Fibroblast of the conjunctiva (primary cell): ENCODE measurements around the gene NCOR2.
"Not testable (repeated sequence)": the region's sequence is repeated elsewhere in the genome, so short reads cannot be mapped to it uniquely, and the experiment has no call there.

Source experiments
- DNase-seq: peaks from one replicate; pipeline ENCODE4 v3.0.0-alpha.2; 2010; ENCODE audit warnings: low read depth

The NCOR2 gene

DNA sequence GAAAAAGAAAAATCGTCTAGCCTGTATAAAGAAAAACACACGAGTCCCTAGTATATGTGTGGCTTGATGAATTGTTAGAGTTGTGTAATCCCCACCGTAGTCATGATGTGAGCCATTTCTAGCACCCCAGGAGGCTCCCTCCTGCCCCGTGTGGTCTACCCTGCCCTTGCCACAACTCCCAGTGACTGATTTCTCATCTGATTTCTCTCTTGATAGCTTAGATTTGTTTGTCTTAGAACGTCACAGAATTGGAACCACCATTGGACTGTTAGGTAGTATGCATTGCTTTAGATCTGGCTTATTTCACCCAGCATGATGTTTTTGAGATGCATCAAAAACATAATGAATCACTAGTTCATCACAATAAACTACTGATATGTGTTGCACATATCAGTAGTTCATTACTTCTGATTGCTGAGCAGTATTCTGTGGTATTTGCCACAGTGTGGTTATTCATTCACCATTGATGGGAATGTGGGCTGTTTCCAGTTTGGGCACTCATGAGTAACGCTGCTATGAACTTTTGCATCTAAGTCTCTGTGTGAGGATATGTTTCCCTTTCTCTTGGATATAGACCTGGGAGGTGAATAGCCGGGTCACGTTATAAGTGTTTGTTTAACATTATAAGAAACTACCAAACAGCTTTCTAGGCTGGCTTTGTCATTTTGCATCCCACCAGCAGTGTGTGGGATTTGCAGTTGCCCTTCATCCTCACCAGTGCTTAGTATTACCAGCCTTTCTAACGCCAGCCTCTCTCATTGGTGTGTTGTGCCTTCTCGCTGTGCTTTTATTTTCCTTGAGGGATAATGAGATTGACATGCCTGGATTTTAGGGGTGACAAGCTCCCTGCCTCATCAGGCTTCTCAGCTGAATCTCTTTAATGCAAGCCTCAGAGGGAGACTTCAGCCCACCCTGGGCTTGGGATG, 31.9 kb upstream of the NCOR2 start:
- DNase-seq: no peak

- no peak for DNase-seq
These were observed 29.6 kb upstream of the NCOR2 start for GRCh38 chr12:124597041-124597440.

- DNase-seq: no peak
These were observed 28.0 kb upstream of the NCOR2 start for GRCh38 chr12:124595444-124595843.

GRCh38 chr12:124594851-124595250, 27.4 kb upstream of the NCOR2 start:
- DNase-seq: no peak

DNA sequence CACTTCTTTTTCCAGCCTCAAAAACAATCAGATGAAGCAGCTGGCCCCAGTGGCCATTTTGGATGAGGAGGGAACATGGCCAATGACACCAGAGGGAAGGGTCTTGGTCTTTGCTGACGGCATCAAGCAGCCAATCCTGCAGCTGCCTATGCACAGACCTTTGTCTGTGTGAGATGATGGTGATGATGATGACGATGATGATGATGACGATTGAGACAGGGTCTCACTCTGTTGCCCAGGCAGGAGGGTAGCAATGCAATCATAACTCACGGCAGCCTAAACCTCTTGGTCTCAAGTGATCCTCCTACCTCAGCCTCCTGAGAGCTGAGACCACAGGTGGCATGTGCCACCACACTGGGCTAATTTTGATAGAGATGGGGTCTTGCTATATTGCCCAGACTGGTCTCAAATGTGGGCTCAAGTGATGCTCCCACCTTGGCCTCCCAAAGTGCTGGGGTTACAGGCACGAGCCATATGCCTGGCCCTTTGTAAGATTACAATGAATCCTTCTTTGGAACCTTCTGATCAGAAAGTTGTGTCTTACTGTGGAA, 26.5 kb upstream of the NCOR2 start:
- DNase-seq: no peak

DNA sequence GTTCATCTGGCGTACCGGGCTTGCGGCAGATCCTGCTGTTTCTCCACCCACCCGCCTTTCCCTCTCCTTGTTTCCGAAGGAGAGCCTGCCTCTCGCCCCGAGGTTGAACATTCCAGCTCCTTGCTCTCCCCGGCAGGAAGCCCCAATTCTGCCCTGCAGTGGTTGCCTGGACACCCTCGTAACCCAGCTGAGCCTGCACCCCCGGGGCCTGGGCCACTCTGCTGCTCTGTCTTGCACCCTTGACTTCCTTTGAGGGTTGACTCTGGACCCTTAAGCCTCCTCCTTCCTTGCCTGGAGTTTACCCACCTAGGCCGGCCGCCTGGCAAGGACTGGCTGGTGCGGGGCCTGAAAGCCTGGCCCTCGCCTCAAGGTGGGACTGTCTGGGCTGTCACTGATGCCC, 25.8 kb upstream of the NCOR2 start:
- DNase-seq: no peak

- DNase-seq: no peak
These were observed 25.2 kb upstream of the NCOR2 start for GRCh38 chr12:124592481-124593160.

- no peak for DNase-seq
These were observed 24.6 kb upstream of the NCOR2 start for GRCh38 chr12:124592050-124592449.

GRCh38 chr12:124590447-124590846, 23.0 kb upstream of the NCOR2 start:
- DNase-seq: no peak

DNA sequence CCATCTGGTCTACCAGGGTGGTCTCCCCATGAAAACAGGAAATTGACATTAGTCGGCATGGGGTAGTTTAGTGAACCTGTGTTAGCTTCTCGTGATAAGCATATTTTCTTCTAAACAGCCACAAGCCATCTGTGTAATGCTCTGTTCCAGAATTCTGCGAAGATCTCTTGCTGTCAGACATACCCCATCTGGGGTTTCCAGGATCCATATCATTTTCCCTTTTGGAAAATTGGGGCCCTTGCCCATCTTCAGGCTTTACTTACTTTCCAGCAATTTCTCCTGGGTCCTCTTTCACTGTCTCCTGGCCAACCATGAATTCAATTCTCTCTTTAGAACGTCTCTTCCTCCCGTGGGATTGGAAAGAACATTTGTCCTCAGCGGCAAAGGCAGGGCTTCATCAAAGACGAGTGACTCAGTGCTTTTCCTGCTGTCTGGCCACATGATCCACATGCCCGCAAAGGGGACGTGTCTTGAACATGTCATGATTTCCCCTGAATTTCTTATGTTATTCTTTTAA, 21.4 kb upstream of the NCOR2 start:
- no peak for DNase-seq

DNA sequence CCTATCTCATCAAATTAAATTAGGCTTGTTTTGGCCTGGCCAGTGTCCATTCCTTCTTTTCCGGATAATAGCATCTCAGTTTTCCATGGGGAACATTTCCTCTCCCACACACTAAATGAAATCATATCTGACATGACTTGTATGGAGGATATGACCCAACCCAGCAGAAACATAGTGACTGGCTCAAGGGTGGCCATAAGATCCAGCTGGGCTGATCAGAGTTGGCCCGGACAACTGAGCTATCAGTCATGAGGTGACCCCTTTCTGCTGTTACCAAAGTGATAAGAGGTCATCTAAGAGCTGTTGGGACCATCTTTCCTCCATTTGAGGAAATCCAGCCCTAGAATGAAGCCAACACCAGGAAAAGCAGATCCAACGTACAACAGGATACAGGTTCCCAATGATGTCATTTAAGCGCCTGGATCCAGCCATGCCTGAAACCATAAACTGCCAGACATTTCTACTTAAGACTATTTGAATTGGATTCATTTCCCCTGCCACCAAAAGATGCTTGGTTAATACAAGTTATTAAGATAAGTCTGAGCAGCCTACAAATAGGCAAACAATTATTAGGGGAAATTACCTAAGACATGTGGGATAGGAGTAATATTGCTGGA, 20.7 kb upstream of the NCOR2 start:
- DNase-seq: no peak

DNA sequence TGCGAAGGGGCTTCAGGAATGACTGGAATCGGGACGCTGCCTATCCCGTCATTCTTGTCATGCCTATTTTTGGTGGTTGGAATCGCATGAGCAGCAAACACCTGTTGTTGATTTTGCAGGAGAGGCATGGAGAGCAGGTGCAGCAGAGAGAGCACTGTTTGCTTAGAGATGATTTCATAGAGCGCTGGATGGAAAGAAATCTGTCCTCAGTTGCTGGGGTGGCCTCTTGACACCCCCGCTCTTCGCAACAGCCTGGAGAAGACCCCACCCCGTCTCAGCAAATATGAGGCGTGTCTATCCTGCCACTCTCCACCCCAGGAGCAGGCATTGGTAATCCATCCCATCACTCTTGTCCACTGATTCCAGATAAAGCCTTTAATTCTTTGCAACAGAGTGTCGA, 19.3 kb upstream of the NCOR2 start:
- no peak for DNase-seq

DNA sequence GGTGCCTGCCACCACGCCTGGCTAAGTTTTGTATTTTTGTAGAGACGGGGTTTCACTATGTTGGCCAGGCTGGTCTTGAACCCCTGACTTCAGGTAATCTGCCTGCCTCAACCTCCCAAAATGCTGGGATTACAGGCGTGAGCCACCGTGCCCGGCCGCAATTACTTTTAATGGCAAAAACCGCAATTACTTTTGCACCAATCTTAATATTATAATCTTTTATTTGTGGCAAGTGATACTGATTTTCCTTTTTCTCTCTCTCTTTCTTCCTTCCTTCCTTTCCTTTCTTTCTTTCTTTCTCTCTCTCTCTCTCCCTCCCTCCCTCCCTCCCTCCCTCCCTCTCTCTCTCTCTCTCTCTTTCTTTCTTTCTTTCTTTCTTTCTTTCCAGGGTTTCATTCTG, 17.1 kb upstream of the NCOR2 start:
- not testable (repeated sequence) for DNase-seq

- DNase-seq: no peak
These were observed 16.4 kb upstream of the NCOR2 start for GRCh38 chr12:124583854-124584253.

DNA sequence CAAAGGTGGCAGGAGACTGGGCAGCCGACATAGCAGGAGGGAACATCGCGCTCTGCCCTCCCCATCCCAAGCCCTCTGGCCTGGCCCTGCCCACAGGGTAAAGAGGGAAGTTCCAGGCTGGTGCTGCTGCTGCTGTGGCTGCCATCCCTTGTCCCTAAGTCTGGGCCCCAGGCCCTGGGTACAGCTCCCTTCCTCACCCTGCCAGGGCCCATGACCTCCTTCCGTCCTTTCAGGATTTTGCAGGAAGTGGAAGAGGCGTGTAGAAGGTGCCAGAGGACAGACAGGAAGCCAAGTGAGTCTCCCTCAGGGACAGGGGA, 14.7 kb upstream of the NCOR2 start:
- no peak for DNase-seq

DNA sequence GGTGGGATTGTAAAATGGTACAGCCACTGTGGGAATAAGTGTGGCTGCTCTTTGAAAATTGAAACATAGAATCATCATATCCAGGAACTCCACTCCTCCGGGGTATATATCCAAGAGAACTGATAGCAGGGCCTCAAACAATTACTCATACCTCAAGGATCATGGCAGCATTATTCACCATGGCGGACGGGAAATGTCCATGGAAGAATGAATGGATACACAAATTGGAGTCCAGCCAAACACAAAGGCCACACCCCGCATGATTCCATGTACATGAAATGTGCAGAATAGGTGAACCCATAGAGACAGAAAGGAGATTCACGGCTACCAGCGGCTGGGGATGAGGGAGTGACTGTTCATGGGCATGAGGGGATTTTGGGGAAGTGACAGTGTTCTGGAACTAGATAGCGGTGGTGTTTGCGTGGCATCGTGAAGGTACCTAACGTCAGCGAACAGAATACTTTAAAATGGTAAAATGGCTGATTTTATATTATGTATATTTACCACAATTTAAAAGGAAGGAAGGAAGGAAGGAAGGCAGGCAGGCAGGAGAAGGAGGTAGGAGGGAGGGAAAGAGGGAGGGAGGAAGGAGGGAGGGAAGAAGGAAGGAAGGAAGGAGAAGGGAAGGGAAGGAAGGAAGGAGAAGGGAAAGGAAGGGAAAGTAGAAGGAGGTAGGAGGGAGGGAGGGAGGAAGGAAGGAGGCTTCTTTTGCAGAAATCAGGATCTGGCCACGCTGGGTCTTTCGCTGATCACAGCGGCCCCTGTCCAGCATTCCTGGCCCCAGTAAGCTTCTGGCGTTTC, 14.1 kb upstream of the NCOR2 start:
- DNase-seq: no peak

- DNase-seq: no peak
These were observed 12.6 kb upstream of the NCOR2 start for GRCh38 chr12:124579921-124580517.

GRCh38 chr12:124578854-124579253, 11.4 kb upstream of the NCOR2 start:
- no peak for DNase-seq

- no peak for DNase-seq
These were observed 11.0 kb upstream of the NCOR2 start for GRCh38 chr12:124578445-124578844.

GRCh38 chr12:124577986-124578385, 10.6 kb upstream of the NCOR2 start:
- DNase-seq: no peak

DNA sequence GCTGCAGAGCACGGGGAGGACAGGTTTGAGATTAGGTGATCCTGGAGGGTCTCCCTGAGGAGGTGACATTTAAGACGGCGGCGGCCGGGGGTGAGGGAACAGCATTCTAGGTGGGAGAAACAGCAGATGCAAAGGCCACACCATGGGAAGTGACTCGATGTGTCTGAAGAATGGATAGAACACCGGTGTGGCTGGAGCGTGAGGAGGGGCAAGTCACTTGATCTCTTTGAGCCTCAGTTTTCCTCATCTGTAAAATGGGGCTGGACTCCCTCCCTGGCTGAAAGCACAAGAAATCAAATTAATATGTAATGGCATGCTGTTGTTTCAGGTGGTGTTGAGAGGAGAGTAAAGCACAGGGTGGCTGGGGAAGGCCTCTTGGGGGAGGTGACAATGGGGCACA, 10.0 kb upstream of the NCOR2 start:
- no peak for DNase-seq
